Raji (cell line): Measurements from ENCODE around the gene RTP2.

Source experiments
- POLR2A ChIP-seq: IDR thresholded peaks from 2 replicates; pipeline ENCODE4 v1.6.1; 2011; ENCODE audit warnings: low read depth, low read length, control low read depth; ENCODE audit not compliant: insufficient read depth

RTP2 gene

DNA sequence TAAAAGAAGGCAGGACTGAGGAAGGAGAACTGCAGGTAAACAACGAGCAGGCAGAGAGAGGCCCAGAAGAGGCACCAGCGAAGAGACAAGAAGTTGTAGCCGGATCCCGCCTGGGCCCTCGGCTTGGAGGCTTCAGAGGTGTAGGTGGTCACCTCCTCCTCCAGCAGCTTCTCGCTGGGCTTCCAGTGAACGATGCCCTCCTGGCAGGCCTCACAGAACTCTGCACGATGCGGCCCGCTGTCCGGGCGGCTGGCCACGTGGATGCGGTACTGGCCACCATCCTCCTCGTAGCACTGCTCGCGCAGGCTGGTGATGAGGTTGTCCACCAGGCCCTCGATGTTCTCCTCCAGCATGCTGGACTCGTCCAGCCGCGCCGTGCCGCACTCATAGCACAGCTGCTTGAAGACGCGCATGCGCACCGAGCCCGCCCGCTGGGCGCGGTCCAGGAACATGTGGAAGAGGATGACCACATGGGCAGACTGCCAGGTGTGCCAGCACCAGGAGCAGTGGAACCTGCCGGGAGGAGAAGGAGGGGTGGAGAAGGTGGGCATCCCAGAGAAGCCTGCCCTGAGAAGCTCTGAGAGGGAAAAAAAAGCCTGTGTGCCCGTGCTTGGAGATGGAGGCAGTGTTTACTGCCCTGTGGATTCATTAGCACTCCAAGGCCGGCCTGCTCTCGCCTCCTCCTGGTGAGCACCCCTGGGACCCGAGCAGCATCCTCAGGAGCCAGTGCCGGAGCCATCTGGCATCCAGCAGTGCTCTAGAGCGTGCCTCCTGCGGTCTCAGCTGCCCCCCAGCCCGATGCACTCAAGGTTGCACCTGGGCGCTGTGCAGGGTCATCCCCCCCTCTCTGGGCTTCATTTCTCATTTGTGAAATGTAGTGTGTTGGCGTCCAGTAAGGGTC is 3.6 kb downstream of the RTP2 start:
- TF ChIP-seq POLR2A: no peak

DNA sequence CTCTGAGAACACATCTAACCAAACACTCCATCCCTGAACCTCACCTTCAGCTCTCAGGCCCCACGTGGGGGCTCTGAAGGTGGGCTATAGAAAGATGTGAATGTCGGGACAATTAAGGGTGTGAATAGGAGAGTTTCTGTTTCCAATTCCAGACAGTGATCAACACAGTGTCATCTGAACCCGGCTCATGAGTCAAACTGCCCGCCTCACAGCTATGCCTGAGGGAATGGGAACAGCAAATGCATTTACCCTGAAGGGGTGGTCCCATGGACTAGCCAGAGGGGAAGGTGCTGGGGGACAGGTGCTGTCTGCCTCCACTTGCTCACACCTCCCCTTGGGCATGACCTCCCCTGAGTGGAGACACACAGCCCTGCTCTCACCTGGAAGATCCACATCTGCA is 6.3 kb downstream of the RTP2 start:
- TF ChIP-seq POLR2A: no peak

DNA sequence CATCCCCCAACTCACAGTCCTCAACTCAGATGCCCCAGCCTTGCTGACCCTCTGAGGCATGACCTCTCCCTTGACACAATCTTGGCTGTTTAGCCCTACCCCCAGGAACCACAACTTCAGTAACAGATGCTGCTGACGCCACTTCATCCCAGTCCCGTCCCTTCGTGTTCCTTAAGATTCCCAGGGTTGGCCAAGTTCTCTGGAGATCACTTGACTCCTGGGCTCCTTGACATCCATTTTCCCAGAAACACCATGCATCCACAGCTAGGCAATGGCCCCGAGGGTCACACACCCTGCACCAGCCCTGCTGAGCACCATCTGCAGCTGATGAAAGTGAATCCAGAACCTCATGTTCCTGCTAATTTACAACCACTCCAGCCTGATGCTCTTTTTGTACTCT is 6.9 kb downstream of the RTP2 start:
- TF ChIP-seq POLR2A: no peak

DNA sequence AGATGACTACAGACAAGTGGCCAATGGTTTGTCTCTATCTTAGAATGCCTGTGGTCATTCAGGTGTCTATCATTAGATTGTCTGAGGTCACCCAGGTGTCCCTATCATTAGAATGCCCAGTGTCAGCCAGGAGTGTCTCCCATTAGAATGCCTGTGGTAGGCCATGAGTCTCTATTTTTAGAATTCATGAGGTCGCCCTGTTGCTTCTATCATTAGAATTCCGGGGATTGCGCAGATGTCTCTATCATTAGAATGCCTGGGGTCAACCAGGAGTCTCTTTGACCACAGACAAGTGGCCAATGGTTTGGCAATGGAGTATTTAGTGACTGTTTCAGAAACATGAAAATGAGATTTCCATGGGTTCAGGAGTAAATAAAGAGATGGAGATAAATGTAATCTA is 7.6 kb downstream of the RTP2 start:
- TF ChIP-seq POLR2A: no peak

DNA sequence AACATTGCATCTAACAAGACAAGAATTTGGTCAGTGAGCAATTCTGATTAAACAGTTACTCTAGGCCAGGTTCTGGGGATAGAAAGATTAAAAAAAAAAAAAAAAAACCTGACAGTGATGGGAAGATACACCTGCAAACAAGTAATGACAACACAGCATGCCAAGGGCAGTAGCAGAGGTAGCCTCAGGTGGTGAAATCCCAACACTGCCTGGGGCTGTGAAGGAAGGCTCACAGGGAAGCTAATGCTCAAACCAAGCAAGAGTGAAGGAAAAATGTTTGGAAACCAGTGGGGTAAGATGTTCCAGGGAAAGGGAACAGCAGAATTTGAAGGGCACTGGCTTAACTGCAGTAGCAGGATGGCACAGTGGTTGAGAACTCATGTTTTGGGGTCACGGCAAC is 8.9 kb downstream of the RTP2 start:
- TF ChIP-seq POLR2A: no peak

DNA sequence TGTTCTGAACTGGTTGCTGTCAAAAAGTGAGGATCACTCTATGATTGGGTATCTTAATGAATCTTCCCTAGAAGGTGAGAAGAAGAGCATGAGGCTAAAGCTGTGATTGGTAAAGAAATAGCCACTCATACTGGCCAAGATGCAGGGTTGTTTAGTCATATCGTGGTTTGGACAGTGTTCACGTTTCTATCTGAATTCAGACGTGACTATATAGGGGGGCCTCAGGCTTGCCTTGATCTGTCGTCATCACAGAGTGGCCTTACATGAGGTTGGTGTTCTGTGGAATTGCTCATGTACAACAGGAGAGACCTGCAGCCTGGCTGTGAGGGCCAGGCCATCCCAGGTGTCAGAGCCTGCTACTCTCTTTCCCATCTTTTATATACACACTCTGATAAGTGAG is 12.4 kb downstream of the RTP2 start:
- no peak for TF ChIP-seq POLR2A

DNA sequence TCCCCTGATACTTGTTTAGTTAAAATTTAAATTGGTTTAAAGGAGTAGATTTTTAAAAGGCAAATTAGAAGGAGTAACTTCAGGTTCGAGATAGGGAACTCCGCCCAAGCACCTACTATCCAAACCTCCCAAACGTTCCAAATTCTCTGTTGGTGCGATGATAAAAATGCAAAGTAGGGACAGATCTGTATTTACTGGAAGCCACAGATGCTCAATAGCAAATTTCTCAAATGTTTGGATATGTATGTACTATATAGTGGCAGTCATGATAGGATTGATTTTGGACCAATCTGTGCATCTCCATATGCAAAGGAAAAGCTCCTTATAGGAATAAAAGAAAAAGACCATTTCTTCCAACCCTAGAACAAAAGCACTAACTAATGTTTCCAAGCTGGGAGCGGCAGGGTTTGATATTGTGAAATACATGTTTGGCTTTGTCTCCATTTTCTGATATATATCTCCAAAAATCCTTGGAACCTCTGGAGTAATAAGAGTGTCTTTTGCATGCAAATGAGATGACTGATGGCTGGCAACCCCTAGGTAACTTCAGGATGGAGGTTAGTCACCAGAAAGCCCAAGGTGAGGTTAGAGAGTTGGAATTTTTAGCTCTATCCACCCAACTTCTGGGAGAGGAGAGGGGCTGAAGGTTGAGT is 15.6 kb downstream of the RTP2 start:
- TF ChIP-seq POLR2A: no peak

DNA sequence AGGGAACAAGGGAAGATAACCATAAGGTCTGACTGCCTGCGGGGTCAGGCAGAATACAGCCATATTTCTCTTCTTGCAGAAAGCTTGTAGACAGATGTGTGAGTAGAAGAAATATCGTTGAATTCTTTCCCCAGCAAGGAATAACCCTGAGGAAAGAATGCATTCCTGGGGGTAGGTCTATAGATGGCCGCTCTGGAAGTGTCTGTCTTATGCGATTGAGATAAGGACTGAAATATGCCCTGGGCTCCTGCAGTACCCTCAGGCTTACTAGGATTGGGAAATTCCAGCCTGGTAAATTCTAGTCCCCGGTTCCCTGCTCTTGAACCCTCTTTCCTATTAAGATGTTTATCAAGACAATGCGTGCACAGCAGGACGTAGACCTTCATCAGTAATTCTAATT is 16.4 kb downstream of the RTP2 start:
- TF ChIP-seq POLR2A: no peak

DNA sequence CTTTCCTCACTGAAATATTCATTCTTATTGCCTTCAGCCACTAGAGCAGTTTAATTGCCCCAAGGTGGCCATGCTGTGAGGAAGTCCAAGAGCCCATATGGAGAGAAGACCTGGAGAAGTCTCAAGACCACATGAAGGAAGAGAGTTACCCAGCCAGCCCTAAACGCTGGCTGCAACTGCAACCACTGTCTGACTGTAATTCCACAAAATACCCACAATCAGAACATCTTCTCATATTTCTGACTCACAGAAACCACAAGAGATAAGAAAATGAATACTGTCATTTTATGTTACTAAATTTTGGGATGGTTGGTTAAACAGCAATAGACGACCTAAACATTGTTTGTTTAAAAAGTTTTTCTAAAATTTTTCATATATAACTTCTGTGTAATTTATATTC is 17.5 kb downstream of the RTP2 start:
- no peak for TF ChIP-seq POLR2A

DNA sequence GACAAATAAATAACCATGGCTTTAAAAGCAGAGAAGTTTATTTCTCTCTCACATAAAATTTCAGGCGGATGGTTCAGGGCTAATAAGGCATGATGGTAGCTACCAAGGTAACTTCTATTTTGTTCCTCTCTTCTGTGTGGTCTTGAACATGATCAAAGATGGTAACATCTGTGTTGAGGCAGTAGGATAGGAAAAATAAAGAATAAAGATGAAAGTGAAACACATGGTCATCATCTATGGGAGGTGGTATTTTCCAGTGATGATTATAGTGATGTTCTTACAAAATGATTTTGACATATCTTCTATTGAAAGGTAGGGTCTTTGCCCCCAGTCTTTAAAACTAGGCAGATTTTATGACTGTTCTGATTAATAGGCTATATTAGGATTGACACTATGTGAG is 17.9 kb downstream of the RTP2 start:
- TF ChIP-seq POLR2A: no peak

DNA sequence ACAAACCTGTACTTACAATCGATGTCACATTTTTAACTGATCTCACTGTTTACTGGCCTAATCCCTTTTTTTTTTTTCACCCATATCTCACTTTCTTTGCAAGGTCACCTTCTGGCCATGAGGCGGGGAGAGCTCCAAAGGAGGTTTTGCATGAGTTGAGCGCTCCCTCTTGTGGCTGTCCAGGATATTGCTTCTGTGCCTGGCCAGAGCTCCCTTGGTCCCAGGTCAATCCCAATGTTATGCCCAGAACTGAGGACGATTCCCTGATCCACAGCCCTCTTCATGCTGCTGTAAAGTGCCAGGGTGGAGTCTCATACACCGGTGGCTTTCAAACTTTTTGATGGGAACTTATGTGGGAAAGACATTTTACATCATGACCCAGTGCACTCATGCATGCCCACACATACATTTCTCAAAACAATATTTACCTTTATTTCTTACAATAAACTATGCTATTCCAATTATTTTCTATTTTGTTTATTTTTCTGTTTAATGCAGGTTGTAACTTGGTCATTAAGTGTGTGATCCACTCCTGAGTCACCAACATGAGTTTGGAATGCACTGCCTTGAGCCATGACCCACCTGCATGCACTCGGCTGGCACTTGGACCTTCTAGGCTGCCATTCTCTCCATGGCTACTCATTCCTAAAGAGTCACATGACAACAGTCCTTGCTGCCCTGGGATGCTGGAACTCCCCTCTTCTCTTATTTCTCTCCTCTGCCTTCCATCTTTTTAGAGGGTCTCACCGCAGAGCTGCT is 22.5 kb downstream of the RTP2 start:
- no peak for TF ChIP-seq POLR2A

DNA sequence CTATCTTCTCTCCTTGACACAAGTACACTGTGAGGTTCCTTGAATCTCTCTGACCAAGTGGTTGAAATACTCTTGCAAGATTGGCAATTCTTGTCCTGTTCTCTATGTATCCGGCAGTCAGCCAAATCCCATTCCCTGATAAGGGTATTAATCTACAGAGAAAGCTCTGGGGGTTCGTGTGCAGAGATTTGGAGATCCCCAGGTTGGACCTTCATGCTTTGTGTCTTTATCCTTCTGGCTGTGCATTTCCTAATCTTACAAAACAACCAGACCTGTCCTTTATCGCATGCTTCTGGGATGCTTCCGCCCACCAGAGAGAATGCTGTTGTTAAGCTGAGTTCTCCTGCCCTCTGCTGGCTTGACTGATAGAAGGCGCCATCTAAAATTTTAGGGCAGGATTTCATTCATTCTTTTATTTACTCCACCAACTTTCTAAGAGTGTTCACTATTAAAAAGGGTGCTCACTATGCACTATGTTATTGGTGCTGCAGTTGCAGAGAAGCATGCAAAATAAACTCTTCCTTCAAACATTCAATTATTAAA is 23.6 kb downstream of the RTP2 start:
- no peak for TF ChIP-seq POLR2A

DNA sequence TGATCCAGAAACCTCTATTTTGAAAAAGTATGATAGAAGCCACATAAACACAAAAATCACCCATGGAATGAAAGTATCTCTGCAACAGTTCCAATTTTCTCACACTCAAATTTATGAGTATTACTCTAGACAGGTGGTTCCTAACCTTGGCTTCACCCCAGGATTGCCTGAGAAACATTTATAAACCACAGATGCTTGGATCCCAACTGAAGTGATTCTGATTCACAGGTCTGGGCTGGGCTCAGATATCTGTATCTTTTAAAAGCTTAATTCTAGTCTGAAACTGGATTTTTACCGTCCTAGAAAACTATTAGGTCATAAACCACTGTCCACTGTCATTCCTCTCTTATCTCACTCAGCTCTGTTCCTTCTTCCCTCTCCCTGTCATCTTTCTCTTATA is 24.8 kb downstream of the RTP2 start:
- no peak for TF ChIP-seq POLR2A

DNA sequence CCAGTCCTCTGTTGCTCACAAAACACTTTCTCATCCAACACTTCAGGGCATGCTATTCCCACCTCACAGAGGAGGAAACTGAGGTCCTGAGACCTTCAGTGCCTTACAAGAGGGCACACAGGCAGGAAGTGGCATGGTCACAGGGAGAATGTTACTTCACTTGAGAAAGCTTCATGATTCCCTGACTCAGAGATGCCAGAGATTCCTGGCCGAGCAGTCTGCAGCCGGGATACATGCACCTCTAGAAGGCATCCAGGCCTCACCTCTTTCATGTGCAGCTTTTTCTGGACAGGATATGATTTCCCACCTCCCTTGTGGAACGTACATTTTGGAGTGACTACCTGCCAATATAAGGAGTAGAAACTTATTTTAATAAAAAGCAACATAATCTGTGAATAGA is 29.3 kb downstream of the RTP2 start:
- TF ChIP-seq POLR2A: no peak

DNA sequence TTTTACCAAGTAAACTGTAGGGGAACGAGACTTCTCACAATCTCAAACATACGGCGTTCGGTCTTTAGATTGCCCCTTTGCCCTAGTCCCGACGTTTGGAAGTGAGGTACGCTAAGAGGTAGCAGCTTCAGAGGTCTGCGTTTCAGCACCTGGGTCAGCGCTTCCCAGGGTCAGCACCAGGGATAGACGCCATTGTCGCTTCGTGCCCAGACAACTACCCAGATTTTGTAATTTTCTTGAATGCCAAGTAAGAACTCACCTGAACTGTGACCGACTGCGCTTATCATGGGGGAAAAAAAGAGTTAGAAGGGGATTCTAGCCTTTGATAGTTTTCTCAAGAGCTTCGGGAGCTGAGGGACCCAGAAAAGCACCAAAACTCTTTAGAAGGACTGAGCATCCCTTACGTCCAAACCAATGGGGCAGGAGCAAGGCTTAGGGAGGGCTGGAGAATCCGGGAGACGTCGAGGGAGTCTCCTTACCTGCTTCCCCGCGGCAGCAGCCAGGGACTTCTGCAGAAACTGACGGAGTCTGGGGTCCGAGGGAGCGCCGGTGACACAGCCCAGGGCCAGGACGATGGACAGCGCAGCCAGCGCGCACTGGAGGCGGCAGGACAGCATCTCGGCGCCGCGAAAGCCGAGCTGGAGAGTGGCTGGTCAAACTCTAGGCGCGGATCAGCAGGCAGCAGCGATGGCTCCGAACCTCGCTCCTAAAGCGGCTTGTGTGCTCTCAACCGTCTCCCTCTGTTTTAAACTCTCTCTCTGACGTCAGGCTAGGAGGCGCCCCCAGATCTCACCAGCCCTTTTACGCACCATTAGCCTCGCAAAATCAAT is 32.5 kb downstream of the RTP2 start, which contains the start of gene SST:
Gene SST (minus strand): TSS at position 720 of the 830 bp plus-strand sequence. CDS start 103 bp downstream, at position 617.
- TF ChIP-seq POLR2A: no peak

DNA sequence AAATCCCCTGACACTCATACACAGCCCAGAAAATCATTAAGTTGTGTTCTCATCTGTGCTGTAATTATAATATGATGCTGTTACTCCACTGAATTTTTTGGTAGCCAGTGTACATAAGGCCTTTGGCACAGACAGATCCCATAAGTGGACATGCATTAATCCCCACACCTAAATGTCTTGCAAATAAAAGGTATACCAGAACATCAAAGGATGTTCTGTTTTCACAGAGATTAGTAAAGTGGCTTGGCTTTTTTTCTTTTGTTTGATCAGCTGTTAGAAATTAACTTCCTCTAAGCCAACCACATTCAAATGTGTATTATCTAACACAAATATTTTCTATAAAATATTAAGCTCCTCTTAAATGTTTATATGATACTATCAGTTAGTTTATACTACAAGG is 34.8 kb downstream of the RTP2 start:
- TF ChIP-seq POLR2A: no peak
